ENCODE measurements around the gene FAM13A. TPM values are rescaled to one million over a fixed set of nuclear protein-coding genes. Genes with fewer than 3 reads are reported as not detected.
A peak's percentile ranks its signal among the peaks of the same experiment; 100 is the strongest.

Gene FAM13A
- total and polyA plus RNA-seq, 8 donors: 6.0 to 132 (median 45.7) TPM

- Histone ChIP-seq H3K36me3 (peaks cover 22 to 80% (median 65%) of the 10 kb centered on the region in 4 donors), H3K27me3 (no peaks in the 10 kb centered on the region), H3K9me3 (no peaks in the 10 kb centered on the region), H3K27ac (no peak overlapping the region), H3K4me1 (peaks cover 3 to 50% (median 26%) of the 10 kb centered on the region in 4 donors), H3K4me3 (no peak overlapping the region)
- no peak for TF ChIP-seq POLR2AphosphoS5 (IDR thresholded peaks at IDR 0.05)
- no peak for TF ChIP-seq EP300 (IDR thresholded peaks at IDR 0.05)
- TF ChIP-seq POLR2A (IDR thresholded peaks at IDR 0.05): no peak
- TF ChIP-seq, protein P1, sequence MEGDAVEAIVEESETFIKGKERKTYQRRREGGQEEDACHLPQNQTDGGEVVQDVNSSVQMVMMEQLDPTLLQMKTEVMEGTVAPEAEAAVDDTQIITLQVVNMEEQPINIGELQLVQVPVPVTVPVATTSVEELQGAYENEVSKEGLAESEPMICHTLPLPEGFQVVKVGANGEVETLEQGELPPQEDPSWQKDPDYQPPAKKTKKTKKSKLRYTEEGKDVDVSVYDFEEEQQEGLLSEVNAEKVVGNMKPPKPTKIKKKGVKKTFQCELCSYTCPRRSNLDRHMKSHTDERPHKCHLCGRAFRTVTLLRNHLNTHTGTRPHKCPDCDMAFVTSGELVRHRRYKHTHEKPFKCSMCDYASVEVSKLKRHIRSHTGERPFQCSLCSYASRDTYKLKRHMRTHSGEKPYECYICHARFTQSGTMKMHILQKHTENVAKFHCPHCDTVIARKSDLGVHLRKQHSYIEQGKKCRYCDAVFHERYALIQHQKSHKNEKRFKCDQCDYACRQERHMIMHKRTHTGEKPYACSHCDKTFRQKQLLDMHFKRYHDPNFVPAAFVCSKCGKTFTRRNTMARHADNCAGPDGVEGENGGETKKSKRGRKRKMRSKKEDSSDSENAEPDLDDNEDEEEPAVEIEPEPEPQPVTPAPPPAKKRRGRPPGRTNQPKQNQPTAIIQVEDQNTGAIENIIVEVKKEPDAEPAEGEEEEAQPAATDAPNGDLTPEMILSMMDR (IDR thresholded peaks at IDR 0.05): no peak
- intact Hi-C loops (cut with DNase I; ENCODE audit: low total_unique reads): no loop called here
- WGBS, 5 donors: 92 to 98% (median 97%) methylated on average over 3 of the region's 3 CpGs
- DNase-seq: no peak
Observed at GRCh38 chr4:88743696-88744095, 313.3 kb downstream of the FAM13A start.

GRCh38 chr4:88742561-88742960, 314.4 kb downstream of the FAM13A start:
- no peak for DNase-seq
- peaks cover 16 to 77% (median 61%) of the 10 kb centered on the region in 4 donors for H3K36me3 ChIP-seq
- WGBS, 5 donors: 56 to 75% (median 67%) methylated on average over 2 of the region's 2 CpGs
- peaks cover 13 to 61% (median 37%) of the 10 kb centered on the region in 4 donors for H3K4me1 ChIP-seq
- TF ChIP-seq, protein P1 (IDR thresholded peaks at IDR 0.05): no peak
- no peak for TF ChIP-seq EP300 (IDR thresholded peaks at IDR 0.05)
- H3K9me3 ChIP-seq: no peaks in the 10 kb centered on the region
- H3K4me3 ChIP-seq: no peak overlapping the region
- H3K27ac ChIP-seq: no peak overlapping the region
- no peaks in the 10 kb centered on the region for H3K27me3 ChIP-seq
- intact Hi-C loops (cut with DNase I; ENCODE audit: low total_unique reads): no loop called here

DNA sequence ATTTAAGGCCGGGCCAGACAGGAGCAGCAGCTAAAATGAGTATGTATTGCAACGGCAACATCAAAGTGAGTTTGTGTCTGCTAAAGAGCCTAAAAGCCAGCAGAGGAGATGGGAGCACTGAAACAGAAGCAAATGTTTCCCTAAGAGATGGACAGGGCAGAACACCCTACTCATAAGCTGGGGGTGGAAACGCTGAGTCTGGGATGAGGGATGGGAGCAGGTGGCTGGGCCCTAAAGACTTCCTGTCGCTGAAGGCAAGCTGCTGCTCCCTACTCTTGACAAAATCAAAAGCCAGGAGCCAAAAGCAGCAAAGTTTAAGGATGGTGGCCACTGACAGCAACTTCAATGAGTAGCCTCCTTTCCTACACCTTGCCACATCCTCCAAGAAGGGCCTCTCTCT, 318.8 kb downstream of the FAM13A start:
- TF ChIP-seq EP300 (IDR thresholded peaks at IDR 0.05) (no peak), POLR2A (IDR thresholded peaks at IDR 0.05) (no peak), POLR2AphosphoS5 (IDR thresholded peaks at IDR 0.05) (no peak)
- TF ChIP-seq, protein P1 (IDR thresholded peaks at IDR 0.05): no peak
- 67 to 87% (median 81%) methylated on average over 4 of the region's 4 CpGs for WGBS, 5 donors
- peaks cover 8 to 56% (median 36%) of the 10 kb centered on the region in 4 donors for H3K36me3 ChIP-seq
- peak overlapping the region; percentile 32 to 78 (median 73) for H3K27ac ChIP-seq
- no peaks in the 10 kb centered on the region for H3K27me3 ChIP-seq
- H3K9me3 ChIP-seq: no peaks in the 10 kb centered on the region
- intact Hi-C loops (cut with DNase I; ENCODE audit: low total_unique reads): no loop called here
- DNase-seq: no peak
- H3K4me3 ChIP-seq: no peak overlapping the region
- H3K4me1 ChIP-seq: peaks cover 23 to 68% (median 46%) of the 10 kb centered on the region in 4 donors

DNA sequence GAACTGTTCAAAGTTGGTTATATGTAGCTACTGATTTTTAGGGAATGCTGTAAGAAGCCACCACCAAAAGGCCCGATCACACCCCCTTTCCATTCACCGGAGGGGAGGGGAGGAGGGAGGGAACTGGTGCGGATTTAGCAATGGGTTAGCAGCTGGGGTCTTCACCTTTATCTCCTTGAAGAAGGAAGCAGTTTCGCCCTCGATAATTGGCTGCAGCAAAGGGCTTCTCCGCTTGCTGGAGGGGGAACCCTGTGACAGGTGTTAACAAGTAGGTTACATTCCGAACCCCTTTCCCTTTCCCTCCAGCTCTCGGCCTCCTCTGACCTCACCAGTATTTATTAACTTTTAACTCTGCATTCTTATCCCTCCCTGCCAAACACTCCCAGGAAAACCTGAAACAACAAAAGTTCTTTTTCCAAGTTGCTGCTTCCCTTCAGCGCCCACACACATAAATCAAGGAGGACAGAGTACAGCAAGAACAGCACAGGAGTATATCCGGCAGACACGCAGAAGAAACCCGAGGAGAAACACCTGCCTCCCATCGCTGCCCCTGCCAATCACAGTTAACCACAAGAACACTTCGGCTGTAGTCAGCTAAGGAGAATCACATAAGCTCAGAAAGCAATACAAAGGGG, 319.6 kb downstream of the FAM13A start:
- H3K27me3 ChIP-seq: no peaks in the 10 kb centered on the region
- DNase-seq: peak; percentile 44 to 74
- H3K9me3 ChIP-seq: no peaks in the 10 kb centered on the region
- intact Hi-C loops (cut with DNase I; ENCODE audit: low total_unique reads): no loop called here
- no peak overlapping the region for H3K4me3 ChIP-seq
- H3K27ac ChIP-seq: peak overlapping the region; percentile 57 to 78 (median 73)
- TF ChIP-seq POLR2AphosphoS5 (IDR thresholded peaks at IDR 0.05): peak in 1 of 3 donors; percentile 7
- TF ChIP-seq EP300 (IDR thresholded peaks at IDR 0.05): no peak
- TF ChIP-seq POLR2A (IDR thresholded peaks at IDR 0.05): no peak
- TF ChIP-seq, protein P1 (IDR thresholded peaks at IDR 0.05): no peak
- peaks cover 8 to 53% (median 29%) of the 10 kb centered on the region in 4 donors for H3K36me3 ChIP-seq
- 18 to 34% (median 27%) methylated on average over 14 of the region's 14 CpGs for WGBS, 5 donors
- H3K4me1 ChIP-seq: peaks cover 23 to 68% (median 46%) of the 10 kb centered on the region in 4 donors
